ENCODE measurements around the gene ANKRD52.
A peak's percentile ranks its signal among the peaks of the same experiment; 100 is the strongest.

ANKRD52 gene

DNA sequence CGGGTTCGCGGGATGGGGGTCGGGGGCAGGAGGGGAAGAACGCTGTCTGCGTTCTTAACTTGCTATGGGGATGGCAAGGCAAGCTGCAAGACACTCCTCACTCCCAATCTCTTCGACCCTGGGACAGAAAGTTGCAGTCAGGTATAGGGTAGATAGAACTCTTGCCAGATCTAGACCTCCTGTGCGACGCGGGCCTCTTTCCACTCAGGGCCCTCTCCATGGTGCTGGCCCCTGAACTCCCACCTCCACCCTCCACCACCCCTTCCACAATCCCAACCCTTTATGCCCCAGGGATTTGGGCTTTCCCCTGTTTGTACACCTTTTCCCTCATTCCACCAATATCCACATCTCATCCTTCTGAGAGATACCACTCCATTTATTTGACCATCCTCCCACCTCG, 33.2 kb downstream of the ANKRD52 start:
- no peak for ATAC-seq
- TF ChIP-seq TOX (CRISPR knock-in tag; IDR thresholded peaks at IDR 0.05; ENCODE audit: borderline replicate concordance) (no peak), ZNF565 (CRISPR knock-in tag; conservative IDR thresholded peaks at IDR 0.05; ENCODE audit: low read depth) (no peak), ZFP3 (CRISPR knock-in tag; IDR thresholded peaks at IDR 0.05) (no peak), ZC3H10 (CRISPR knock-in tag; IDR thresholded peaks at IDR 0.05) (no peak), ARNTL (CRISPR knock-in tag; IDR thresholded peaks at IDR 0.05; ENCODE audit: borderline replicate concordance, low read depth) (no peak), CREB5 (CRISPR knock-in tag; IDR thresholded peaks at IDR 0.05; ENCODE audit: low read depth) (no peak), PPARA (CRISPR knock-in tag; IDR thresholded peaks at IDR 0.05; ENCODE audit: borderline replicate concordance) (no peak)

GRCh38 chr12:56224102-56224701, 34.0 kb downstream of the ANKRD52 start, which contains the start of gene NABP2:
Gene NABP2 (plus strand): TSS chr12:56224342. CDS start chr12:56224857, 515 bp downstream.
- peak; percentile 85 for ATAC-seq
- TF ChIP-seq CSDC2 (CRISPR knock-in tag; IDR thresholded peaks at IDR 0.05) (no peak), ZNF8 (CRISPR knock-in tag; IDR thresholded peaks at IDR 0.05) (no peak)
- TF ChIP-seq, protein P1, sequence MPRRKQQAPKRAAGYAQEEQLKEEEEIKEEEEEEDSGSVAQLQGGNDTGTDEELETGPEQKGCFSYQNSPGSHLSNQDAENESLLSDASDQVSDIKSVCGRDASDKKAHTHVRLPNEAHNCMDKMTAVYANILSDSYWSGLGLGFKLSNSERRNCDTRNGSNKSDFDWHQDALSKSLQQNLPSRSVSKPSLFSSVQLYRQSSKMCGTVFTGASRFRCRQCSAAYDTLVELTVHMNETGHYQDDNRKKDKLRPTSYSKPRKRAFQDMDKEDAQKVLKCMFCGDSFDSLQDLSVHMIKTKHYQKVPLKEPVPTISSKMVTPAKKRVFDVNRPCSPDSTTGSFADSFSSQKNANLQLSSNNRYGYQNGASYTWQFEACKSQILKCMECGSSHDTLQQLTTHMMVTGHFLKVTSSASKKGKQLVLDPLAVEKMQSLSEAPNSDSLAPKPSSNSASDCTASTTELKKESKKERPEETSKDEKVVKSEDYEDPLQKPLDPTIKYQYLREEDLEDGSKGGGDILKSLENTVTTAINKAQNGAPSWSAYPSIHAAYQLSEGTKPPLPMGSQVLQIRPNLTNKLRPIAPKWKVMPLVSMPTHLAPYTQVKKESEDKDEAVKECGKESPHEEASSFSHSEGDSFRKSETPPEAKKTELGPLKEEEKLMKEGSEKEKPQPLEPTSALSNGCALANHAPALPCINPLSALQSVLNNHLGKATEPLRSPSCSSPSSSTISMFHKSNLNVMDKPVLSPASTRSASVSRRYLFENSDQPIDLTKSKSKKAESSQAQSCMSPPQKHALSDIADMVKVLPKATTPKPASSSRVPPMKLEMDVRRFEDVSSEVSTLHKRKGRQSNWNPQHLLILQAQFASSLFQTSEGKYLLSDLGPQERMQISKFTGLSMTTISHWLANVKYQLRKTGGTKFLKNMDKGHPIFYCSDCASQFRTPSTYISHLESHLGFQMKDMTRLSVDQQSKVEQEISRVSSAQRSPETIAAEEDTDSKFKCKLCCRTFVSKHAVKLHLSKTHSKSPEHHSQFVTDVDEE (CRISPR knock-in tag; IDR thresholded peaks at IDR 0.05): 0 out of 2 replicates have a peak, but pooled peaks have one; percentile 27

- ATAC-seq: no peak
- TF ChIP-seq ZNF565 (CRISPR knock-in tag; conservative IDR thresholded peaks at IDR 0.05; ENCODE audit: low read depth): no peak
- TF ChIP-seq ARNTL (CRISPR knock-in tag; IDR thresholded peaks at IDR 0.05; ENCODE audit: borderline replicate concordance, low read depth): no peak
- TF ChIP-seq ZNF70 (CRISPR knock-in tag; IDR thresholded peaks at IDR 0.05): no peak
- no peak for TF ChIP-seq ZFP30 (CRISPR knock-in tag; IDR thresholded peaks at IDR 0.05)
- TF ChIP-seq RARB (CRISPR knock-in tag; IDR thresholded peaks at IDR 0.05): no peak
- TF ChIP-seq CSDC2 (CRISPR knock-in tag; IDR thresholded peaks at IDR 0.05): no peak
- TF ChIP-seq, protein P2, sequence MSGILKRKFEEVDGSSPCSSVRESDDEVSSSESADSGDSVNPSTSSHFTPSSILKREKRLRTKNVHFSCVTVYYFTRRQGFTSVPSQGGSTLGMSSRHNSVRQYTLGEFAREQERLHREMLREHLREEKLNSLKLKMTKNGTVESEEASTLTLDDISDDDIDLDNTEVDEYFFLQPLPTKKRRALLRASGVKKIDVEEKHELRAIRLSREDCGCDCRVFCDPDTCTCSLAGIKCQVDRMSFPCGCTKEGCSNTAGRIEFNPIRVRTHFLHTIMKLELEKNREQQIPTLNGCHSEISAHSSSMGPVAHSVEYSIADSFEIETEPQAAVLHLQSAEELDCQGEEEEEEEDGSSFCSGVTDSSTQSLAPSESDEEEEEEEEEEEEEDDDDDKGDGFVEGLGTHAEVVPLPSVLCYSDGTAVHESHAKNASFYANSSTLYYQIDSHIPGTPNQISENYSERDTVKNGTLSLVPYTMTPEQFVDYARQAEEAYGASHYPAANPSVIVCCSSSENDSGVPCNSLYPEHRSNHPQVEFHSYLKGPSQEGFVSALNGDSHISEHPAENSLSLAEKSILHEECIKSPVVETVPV (CRISPR knock-in tag; IDR thresholded peaks at IDR 0.05): no peak
These were observed 34.5 kb downstream of the ANKRD52 start for GRCh38 chr12:56223571-56224101.

DNA sequence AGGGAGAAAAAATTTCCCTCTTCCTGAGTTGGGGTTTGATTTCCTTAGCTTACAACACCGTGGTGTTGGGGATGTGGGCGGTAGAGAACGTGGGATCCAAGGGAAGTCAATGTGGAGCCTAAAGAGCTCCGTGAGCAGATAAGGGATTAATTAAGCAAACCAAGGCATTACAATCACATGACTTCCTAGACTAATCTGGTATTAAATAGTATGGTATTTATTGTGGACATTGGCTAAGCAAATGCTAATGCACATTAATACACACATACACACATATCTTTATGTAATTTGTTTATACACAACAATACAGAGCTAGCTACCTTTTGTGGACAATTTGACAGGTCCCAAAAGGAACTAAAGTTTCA, 35.7 kb downstream of the ANKRD52 start:
- ATAC-seq: no peak
- TF ChIP-seq OSR1 (CRISPR knock-in tag; IDR thresholded peaks at IDR 0.05) (no peak), ZC3H10 (CRISPR knock-in tag; IDR thresholded peaks at IDR 0.05) (no peak), SNAI2 (CRISPR knock-in tag; IDR thresholded peaks at IDR 0.05) (no peak)
- TF ChIP-seq, protein P3, sequence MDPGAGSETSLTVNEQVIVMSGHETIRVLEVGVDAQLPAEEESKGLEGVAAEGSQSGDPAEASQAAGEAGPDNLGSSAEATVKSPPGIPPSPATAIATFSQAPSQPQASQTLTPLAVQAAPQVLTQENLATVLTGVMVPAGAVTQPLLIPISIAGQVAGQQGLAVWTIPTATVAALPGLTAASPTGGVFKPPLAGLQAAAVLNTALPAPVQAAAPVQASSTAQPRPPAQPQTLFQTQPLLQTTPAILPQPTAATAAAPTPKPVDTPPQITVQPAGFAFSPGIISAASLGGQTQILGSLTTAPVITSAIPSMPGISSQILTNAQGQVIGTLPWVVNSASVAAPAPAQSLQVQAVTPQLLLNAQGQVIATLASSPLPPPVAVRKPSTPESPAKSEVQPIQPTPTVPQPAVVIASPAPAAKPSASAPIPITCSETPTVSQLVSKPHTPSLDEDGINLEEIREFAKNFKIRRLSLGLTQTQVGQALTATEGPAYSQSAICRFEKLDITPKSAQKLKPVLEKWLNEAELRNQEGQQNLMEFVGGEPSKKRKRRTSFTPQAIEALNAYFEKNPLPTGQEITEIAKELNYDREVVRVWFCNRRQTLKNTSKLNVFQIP (CRISPR knock-in tag; IDR thresholded peaks at IDR 0.05; ENCODE audit: borderline replicate concordance, low read depth): no peak

DNA sequence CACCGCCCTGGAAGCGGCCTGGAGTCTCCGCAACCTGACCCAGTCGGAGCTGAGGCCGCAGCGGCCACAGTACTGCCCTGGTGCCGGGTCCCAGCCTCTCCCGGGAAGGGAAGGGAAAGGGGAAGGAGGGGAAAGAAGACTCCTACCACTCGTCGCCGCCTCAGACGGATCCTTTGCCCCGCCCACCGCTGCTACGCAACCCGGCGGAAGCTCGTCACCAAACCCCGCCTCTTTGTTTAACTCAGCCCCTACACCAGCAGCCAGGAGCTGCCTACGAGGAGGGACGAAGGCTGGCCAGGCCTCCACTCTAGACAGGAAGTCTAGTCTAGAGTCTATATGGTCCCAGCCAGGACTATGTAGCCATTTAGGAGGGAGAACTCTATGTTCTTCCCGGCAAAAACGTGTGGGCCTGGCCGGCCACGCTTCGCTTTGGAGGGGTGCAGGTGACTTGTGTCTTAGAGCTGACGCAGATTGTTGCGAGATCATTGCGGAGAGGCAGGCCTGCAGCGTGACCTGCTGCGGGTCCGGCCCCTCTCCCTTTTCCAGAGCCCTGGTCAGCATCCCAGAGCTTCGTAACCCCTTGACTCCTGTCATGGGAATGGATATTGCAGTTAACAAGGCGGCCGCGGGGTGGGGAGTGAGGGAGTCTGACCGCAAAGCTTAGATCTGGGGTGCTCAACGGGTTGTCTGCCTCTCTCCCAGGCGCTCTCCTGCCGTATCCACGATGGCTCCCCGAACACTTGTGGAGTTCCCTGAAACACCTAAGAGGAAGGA, 36.2 kb downstream of the ANKRD52 start, which contains the start of gene RNF41:
Gene RNF41 (minus strand): TSS at position 166 of the 774 bp plus-strand sequence. CDS start 7,875 bp downstream, outside the sequence.
- peak; percentile 81 for ATAC-seq
- TF ChIP-seq ZNF70 (CRISPR knock-in tag; IDR thresholded peaks at IDR 0.05) (peak; percentile 95), GLIS3 (CRISPR knock-in tag; IDR thresholded peaks at IDR 0.05) (0 out of 2 replicates have a peak, but pooled peaks have one; percentile 17), ZFP3 (CRISPR knock-in tag; IDR thresholded peaks at IDR 0.05) (peak; percentile 75), TCF4 (CRISPR knock-in tag; IDR thresholded peaks at IDR 0.05; ENCODE audit: borderline replicate concordance) (no peak)

All from SK-N-SH treated with all-trans-retinoic acid at 6 μM for 48 hours (cell line).